SK-N-SH treated with all-trans-retinoic acid at 6 μM for 48 hours (cell line): ENCODE measurements around the gene SRPK2.

Experiments
- ARNTL ChIP-seq: fragments of 450-650 bp; formaldehyde crosslinking; IDR thresholded peaks from 2 replicates; pipeline ENCODE4 v1.5.0; 2020; ENCODE audit warnings: low read depth, mild to moderate bottlenecking, moderate library complexity, borderline replicate concordance
- GLIS3 ChIP-seq: fragments of 250-450 bp; sonication (Bioruptor Pico); IDR thresholded peaks from 2 replicates; pipeline ENCODE4 v1.5.0; 2020; ENCODE audit warnings: mild to moderate bottlenecking, moderate library complexity
- ISL1 ChIP-seq: fragments of 250-450 bp; sonication (Bioruptor Pico); IDR thresholded peaks from 2 replicates; pipeline ENCODE4 v2.1.2; 2022; ENCODE audit warnings: mild to moderate bottlenecking, moderate library complexity
- OSR1 ChIP-seq: fragments of 250-450 bp; sonication (Bioruptor Pico); IDR thresholded peaks from 2 replicates; pipeline ENCODE4 v1.8.0; 2022; ENCODE audit warnings: moderate library complexity, mild to moderate bottlenecking, inconsistent platforms
- RARB ChIP-seq: fragments of 250-450 bp; sonication (Bioruptor Pico); IDR thresholded peaks from 2 replicates; pipeline ENCODE4 v1.8.0; 2021; ENCODE audit warnings: mild to moderate bottlenecking, moderate library complexity
- TF ChIP-seq, protein P1 (sequence below): fragments of 250-450 bp; sonication (Bioruptor Pico); IDR thresholded peaks from 2 replicates; pipeline ENCODE4 v1.5.1; 2020; ENCODE audit warnings: low read depth, mild to moderate bottlenecking, moderate library complexity

DNA sequence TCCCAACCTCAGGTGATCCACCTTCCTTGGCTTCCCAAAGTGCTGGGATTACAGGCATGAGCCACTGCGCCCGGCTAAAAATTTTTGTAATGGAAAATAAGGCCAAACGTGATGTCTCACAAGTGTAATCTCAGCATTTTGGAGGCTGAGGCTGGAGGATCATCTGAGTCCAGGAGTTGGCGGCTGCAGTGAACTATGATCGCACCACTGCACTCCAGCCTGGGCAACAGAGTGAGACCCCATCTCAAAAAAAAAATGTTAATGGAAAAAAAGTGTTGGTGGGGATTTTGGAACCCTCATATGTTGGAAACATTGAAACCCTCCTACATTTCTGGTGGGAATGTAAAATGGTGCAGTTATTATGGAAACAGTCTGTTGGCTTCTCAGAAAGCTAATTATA lies 2.7 kb upstream of the SRPK2 start:
- TF ChIP-seq GLIS3 (CRISPR knock-in tag) = no peak
- no peak for TF ChIP-seq ARNTL
- TF ChIP-seq OSR1 (CRISPR knock-in tag) = no peak
- no peak for TF ChIP-seq RARB
- TF ChIP-seq, protein P1, sequence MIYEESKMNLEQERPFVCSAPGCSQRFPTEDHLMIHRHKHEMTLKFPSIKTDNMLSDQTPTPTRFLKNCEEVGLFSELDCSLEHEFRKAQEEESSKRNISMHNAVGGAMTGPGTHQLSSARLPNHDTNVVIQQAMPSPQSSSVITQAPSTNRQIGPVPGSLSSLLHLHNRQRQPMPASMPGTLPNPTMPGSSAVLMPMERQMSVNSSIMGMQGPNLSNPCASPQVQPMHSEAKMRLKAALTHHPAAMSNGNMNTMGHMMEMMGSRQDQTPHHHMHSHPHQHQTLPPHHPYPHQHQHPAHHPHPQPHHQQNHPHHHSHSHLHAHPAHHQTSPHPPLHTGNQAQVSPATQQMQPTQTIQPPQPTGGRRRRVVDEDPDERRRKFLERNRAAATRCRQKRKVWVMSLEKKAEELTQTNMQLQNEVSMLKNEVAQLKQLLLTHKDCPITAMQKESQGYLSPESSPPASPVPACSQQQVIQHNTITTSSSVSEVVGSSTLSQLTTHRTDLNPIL (CRISPR knock-in tag) = no peak
- TF ChIP-seq ISL1 (CRISPR knock-in tag) = no peak
